ENCODE results near the gene PANK3.
"Not testable (repeated sequence)": the region's sequence is repeated elsewhere in the genome, so short reads cannot be mapped to it uniquely, and the experiment has no call there.

The PANK3 gene

DNA sequence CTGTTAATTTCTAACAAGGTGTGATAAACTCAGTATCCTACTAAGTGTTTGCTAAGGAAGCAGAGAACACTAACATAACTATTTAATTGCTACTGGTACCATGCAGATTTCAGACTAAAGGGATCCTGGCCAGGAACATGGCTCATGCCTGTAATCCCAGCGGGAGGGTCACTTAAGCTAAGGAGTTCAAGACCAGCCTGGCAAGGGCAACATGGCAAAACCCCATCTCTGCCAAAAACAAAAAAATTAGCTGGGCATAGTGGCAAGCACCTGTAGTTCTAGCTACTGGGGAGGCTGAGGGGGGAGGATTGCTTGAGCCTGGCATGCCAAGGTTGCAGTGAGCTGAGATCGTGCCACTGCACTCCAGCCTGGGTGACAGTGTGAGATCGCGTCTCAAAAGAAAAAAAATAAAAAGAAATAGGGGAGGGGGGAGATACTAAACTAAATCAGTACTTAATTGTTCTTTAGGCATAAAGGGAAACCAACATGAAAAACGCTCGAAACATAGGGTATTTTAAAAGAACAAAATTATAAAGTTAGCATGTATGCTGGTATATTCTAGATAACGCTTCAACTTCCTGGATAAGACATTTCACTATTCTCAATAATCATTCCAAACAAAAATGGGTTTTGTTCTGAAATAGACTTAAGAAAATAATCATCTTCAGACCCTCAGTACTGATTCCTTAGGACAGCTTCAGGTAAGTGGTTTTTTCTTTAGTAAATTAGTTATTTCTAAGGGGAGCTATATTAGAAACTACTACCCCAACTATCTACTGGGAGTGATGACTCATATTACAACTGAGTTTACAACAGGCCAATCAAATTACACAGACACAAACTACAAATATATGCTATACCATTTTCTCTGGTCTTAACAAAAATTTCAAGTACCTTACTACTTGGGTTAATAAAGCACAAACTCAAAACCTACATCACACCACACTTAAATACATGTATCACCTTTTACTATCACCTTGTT lies 3.5 kb downstream of the PANK3 start:
- no peak overlapping the region for H3K27ac ChIP-seq (replicated peaks)
- no peak for DNase-seq (ENCODE audit: low read depth in 1 of 2, low spot score in 1 of 2)
- TF ChIP-seq, protein P1, sequence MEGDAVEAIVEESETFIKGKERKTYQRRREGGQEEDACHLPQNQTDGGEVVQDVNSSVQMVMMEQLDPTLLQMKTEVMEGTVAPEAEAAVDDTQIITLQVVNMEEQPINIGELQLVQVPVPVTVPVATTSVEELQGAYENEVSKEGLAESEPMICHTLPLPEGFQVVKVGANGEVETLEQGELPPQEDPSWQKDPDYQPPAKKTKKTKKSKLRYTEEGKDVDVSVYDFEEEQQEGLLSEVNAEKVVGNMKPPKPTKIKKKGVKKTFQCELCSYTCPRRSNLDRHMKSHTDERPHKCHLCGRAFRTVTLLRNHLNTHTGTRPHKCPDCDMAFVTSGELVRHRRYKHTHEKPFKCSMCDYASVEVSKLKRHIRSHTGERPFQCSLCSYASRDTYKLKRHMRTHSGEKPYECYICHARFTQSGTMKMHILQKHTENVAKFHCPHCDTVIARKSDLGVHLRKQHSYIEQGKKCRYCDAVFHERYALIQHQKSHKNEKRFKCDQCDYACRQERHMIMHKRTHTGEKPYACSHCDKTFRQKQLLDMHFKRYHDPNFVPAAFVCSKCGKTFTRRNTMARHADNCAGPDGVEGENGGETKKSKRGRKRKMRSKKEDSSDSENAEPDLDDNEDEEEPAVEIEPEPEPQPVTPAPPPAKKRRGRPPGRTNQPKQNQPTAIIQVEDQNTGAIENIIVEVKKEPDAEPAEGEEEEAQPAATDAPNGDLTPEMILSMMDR (IDR thresholded peaks at IDR 0.05; ENCODE audit: insufficient read depth, low read length): no peak
- H3K4me3 ChIP-seq (replicated peaks; ENCODE audit: insufficient read depth, low read length): no peak overlapping the region
- H3K27me3 ChIP-seq (ENCODE audit: insufficient read depth, poor library complexity, severe bottlenecking): no peaks in the 10 kb centered on the region

DNA sequence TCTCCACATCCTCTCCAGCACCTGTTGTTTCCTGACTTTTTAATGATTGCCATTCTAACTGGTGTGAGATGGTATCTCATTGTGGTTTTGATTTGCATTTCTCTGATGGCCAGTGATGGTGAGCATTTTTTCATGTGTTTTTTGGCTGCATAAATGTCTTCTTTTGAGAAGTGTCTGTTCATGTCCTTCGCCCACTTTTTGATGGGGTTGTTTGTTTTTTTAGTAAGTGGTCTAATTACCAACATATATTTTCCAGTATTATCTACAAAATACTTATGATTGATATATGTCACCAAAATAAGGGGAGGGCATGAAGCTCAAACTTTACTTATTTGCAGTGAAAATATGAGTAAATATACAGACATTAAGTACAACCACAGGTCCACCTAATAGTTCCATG lies 5.0 kb downstream of the PANK3 start:
- DNase-seq (ENCODE audit: low read depth in 1 of 2, low spot score in 1 of 2); H3K4me3 ChIP-seq (replicated peaks; ENCODE audit: insufficient read depth, low read length); H3K27ac ChIP-seq (replicated peaks); H3K27me3 ChIP-seq (ENCODE audit: insufficient read depth, poor library complexity, severe bottlenecking): not testable (repeated sequence)

DNA sequence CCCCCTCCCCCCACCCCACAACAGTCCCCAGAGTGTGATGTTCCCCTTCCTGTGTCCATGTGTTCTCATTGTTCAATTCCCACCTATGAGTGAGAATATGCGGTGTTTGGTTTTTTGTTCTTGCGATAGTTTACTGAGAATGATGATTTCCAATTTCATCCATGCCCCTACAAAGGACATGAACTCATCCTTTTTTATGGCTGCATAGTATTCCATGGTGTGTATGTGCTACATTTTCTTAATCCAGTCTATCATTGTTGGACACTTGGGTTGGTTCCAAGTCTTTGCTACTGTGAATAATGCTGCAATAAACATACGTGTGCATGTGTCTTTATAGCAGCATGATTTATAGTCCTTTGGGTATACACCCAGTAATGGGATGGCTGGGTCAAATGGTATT lies 5.5 kb downstream of the PANK3 start:
- not testable (repeated sequence) for H3K27me3 ChIP-seq (ENCODE audit: insufficient read depth, poor library complexity, severe bottlenecking); DNase-seq (ENCODE audit: low read depth in 1 of 2, low spot score in 1 of 2); H3K27ac ChIP-seq (replicated peaks); H3K4me3 ChIP-seq (replicated peaks; ENCODE audit: insufficient read depth, low read length)

DNA sequence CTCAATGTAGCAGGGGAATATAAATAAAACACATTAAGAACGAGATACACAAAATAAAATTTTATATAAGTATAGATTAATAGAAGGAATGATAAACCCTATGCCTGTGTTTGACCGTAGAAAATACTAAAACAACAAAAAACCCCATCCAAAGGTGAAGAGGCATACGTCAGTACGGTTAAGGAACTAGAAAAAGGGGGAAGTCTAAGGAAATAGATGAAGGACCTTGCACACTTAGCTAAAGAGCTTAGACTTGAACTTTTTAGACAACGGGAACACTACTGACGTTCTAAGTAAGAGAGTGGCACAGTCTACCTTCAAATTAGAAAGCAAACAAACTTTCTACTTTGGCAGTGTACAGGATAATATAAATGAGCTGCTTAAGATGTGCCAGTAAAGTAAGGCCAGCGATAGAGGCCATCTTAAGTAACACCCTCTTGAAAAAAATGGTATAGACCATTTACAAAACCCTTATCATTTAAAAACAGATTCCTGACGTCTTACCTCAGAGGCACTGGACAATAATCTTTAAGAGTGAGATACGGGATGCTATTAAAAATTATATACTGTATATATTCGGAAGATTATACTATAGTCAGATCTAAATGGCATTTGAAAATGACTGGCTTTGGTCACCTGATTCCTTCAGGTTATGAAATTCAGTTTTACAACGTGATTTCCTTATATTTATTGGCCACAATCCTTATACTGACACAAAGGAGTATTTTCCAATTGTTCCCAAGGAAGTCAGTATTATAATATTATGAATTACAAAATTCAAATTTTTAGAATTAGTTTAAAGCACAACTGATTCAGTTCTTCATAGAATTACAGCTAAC lies 8.5 kb downstream of the PANK3 start:
- H3K4me3 ChIP-seq (replicated peaks; ENCODE audit: insufficient read depth, low read length): no peak overlapping the region
- no peak for DNase-seq (ENCODE audit: low read depth in 1 of 2, low spot score in 1 of 2)
- TF ChIP-seq GABPA (IDR thresholded peaks at IDR 0.05; ENCODE audit: low read depth) (no peak), SPI1 (IDR thresholded peaks at IDR 0.05; ENCODE audit: borderline replicate concordance, low read depth) (peak; percentile 24; the same call in 1 of the 2 replicates)

DNA sequence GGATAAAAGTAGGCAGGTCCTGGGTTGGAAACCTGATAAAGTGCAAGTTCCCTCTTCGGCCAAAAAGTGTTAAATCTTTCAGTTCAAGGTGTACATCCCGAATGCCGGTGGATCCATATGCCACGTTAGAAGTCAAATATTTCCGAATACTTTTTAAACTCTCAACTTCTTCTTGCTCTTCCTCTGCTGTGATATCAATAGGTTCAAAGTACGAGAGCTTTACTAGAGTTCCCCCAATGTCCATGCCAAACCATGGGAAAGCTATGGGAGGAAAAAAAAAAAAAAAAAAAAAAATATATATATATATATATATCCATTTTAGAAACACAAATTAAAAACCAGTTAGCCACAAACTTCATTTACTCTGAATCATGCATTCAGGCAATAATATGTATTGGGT lies 10.4 kb downstream of the PANK3 start:
- Histone ChIP-seq H3K4me3 (replicated peaks; ENCODE audit: insufficient read depth, low read length) (no peak overlapping the region), H3K27ac (replicated peaks) (no peak overlapping the region), H3K27me3 (ENCODE audit: insufficient read depth, poor library complexity, severe bottlenecking) (no peaks in the 10 kb centered on the region)
- TF ChIP-seq, protein P2, sequence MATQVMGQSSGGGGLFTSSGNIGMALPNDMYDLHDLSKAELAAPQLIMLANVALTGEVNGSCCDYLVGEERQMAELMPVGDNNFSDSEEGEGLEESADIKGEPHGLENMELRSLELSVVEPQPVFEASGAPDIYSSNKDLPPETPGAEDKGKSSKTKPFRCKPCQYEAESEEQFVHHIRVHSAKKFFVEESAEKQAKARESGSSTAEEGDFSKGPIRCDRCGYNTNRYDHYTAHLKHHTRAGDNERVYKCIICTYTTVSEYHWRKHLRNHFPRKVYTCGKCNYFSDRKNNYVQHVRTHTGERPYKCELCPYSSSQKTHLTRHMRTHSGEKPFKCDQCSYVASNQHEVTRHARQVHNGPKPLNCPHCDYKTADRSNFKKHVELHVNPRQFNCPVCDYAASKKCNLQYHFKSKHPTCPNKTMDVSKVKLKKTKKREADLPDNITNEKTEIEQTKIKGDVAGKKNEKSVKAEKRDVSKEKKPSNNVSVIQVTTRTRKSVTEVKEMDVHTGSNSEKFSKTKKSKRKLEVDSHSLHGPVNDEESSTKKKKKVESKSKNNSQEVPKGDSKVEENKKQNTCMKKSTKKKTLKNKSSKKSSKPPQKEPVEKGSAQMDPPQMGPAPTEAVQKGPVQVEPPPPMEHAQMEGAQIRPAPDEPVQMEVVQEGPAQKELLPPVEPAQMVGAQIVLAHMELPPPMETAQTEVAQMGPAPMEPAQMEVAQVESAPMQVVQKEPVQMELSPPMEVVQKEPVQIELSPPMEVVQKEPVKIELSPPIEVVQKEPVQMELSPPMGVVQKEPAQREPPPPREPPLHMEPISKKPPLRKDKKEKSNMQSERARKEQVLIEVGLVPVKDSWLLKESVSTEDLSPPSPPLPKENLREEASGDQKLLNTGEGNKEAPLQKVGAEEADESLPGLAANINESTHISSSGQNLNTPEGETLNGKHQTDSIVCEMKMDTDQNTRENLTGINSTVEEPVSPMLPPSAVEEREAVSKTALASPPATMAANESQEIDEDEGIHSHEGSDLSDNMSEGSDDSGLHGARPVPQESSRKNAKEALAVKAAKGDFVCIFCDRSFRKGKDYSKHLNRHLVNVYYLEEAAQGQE (IDR thresholded peaks at IDR 0.05; ENCODE audit: insufficient replicate concordance, low read depth): no peak
- TF ChIP-seq SPI1 (IDR thresholded peaks at IDR 0.05; ENCODE audit: borderline replicate concordance, low read depth) (no peak), GABPA (IDR thresholded peaks at IDR 0.05; ENCODE audit: low read depth) (no peak), POLR2AphosphoS5 (IDR thresholded peaks at IDR 0.05; ENCODE audit: low read depth) (no peak)
- TF ChIP-seq, protein P1 (IDR thresholded peaks at IDR 0.05; ENCODE audit: insufficient read depth, low read length): no peak
- DNase-seq (ENCODE audit: low read depth in 1 of 2, low spot score in 1 of 2): no peak

More for the DNA sequence above, 8.5 kb downstream of the PANK3 start:
- no peak overlapping the region for H3K27ac ChIP-seq (replicated peaks)
- no peaks in the 10 kb centered on the region for H3K27me3 ChIP-seq (ENCODE audit: insufficient read depth, poor library complexity, severe bottlenecking)

DNA sequence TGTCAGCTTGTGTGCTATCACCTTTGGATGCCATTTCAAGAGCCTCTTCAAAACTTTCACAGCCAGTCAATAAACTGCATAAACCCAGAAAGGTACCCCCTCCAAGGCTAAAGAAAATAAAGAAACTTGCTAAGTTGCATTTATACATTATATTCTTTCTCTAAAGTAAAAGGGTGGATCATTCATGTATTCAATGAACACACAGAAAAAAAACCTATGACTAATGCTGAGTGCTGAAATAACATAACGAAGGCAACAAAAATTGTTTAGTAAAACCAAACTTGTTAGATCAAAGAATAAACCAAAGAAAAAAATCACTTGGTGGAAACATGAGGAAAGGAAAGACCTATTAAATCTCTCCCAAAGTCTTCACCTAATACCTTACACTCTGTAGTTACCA lies 15.2 kb downstream of the PANK3 start:
- TF ChIP-seq, protein P2 (IDR thresholded peaks at IDR 0.05; ENCODE audit: insufficient replicate concordance, low read depth): no peak
- TF ChIP-seq GABPA (IDR thresholded peaks at IDR 0.05; ENCODE audit: low read depth): no peak
- TF ChIP-seq, protein P1 (IDR thresholded peaks at IDR 0.05; ENCODE audit: insufficient read depth, low read length): no peak
- TF ChIP-seq SPI1 (IDR thresholded peaks at IDR 0.05; ENCODE audit: borderline replicate concordance, low read depth): no peak
- no peak for TF ChIP-seq POLR2AphosphoS5 (IDR thresholded peaks at IDR 0.05; ENCODE audit: low read depth)
- Histone ChIP-seq H3K27ac (replicated peaks) (no peak overlapping the region), H3K27me3 (ENCODE audit: insufficient read depth, poor library complexity, severe bottlenecking) (no peaks in the 10 kb centered on the region), H3K4me3 (replicated peaks; ENCODE audit: insufficient read depth, low read length) (no peak overlapping the region)
- no peak for DNase-seq (ENCODE audit: low read depth in 1 of 2, low spot score in 1 of 2)
